K562 (cell line): ENCODE data around the gene TTLL10. TPM values are rescaled to one million over a fixed set of nuclear protein-coding genes. Genes with fewer than 3 reads are reported as not detected.

Experiments used
- AFF1 ChIP-seq, 2 experiments: fragments of 450-650 bp; IDR thresholded peaks; 2 replicates each; pipeline ENCODE4 v1.6.1; 2018; ENCODE audit warnings: mild to moderate bottlenecking in 2 of 2, low read depth in 1 of 2; ENCODE audit not compliant: partially characterized antibody in 2 of 2
- ARID2 ChIP-seq: fragments of 450-650 bp; IDR thresholded peaks from 2 replicates; pipeline ENCODE4 v1.6.1; 2017; ENCODE audit warnings: antibody characterized with exemption, mild to moderate bottlenecking
- ATF4 ChIP-seq: fragments of 450-650 bp; formaldehyde crosslinking; IDR thresholded peaks from 2 replicates; pipeline ENCODE4 v1.4.0; 2022; ENCODE audit warnings: mild to moderate bottlenecking, moderate library complexity
- CBX2 ChIP-seq: fragments of 200-600 bp; sonication (generic); IDR thresholded peaks from one replicate; pipeline ENCODE4 v1.6.1; 2012; ENCODE audit warnings: mild to moderate bottlenecking, low read length, inconsistent platforms; ENCODE audit not compliant: insufficient read depth, poor library complexity, severe bottlenecking
- CHD4 ChIP-seq: fragments of 200-600 bp; sonication (generic); IDR thresholded peaks from 3 replicates; pipeline ENCODE4 v1.6.1; 2012; ENCODE audit warnings: low read depth, mild to moderate bottlenecking, mixed read lengths, low read length, inconsistent platforms; ENCODE audit not compliant: insufficient read depth, insufficient replicate concordance, poor library complexity, severe bottlenecking
- HMBOX1 ChIP-seq: sonication (generic); IDR thresholded peaks from 2 replicates; pipeline ENCODE4 v1.6.1; 2016
- IFI16 ChIP-seq: fragments of 250-450 bp; sonication (Bioruptor Pico); IDR thresholded peaks from 2 replicates; pipeline ENCODE4 v2.1.2; 2022; ENCODE audit warnings: mild to moderate bottlenecking, inconsistent platforms
- MCM3 ChIP-seq: fragments of 450-650 bp; IDR thresholded peaks from 2 replicates; pipeline ENCODE4 v1.6.1; 2016
- NR2C2 ChIP-seq, 2 experiments: fragments of 200-800 bp in 1 of 2; sonication (Bioruptor generic) in 1 of 2; sonication (generic) in 1 of 2; formaldehyde crosslinking in 1 of 2; IDR thresholded peaks; 2 replicates each; pipeline versions ENCODE4 v1.6.1 to v1.8.0; 2016 to 2022; ENCODE audit warnings: mild to moderate bottlenecking in 1 of 2, missing compliant biosample characterization in 1 of 2, missing genetic modification characterization in 1 of 2, missing genetic modification reagents in 1 of 2
- PHF8 ChIP-seq: fragments of 200-600 bp; sonication (generic); IDR thresholded peaks from 2 replicates; pipeline ENCODE4 v1.6.1; 2012; ENCODE audit warnings: mixed run types, mild to moderate bottlenecking, inconsistent platforms, low read length, moderate library complexity, borderline replicate concordance
- RBM25 ChIP-seq: fragments of 200-400 bp; formaldehyde crosslinking; IDR thresholded peaks from 2 replicates; pipeline ENCODE4 v1.6.1; 2018; ENCODE audit warnings: low read length, low read depth, moderate library complexity; ENCODE audit not compliant: severe bottlenecking
- SIN3A ChIP-seq, 2 experiments: fragments of 150-350 bp in 1 of 2; IDR thresholded peaks; 2 replicates each; pipeline ENCODE4 v1.6.1; 2011 to 2016; ENCODE audit warnings: borderline replicate concordance in 2 of 2, low read depth in 2 of 2, low read length in 2 of 2, mild to moderate bottlenecking in 2 of 2, moderate library complexity in 2 of 2; ENCODE audit not compliant: control insufficient read depth in 1 of 2
- SREBF2 ChIP-seq: sonication (generic); formaldehyde crosslinking; IDR thresholded peaks from 2 replicates; pipeline ENCODE4 v1.4.0; 2020; ENCODE audit warnings: mild to moderate bottlenecking, missing genetic modification reagents
- TSHZ1 ChIP-seq: fragments of 250-450 bp; sonication (Bioruptor Pico); IDR thresholded peaks from 2 replicates; pipeline ENCODE4 v1.4.0; 2020; ENCODE audit warnings: mild to moderate bottlenecking, moderate library complexity
- XRCC3 ChIP-seq: fragments of 450-650 bp; IDR thresholded peaks from 2 replicates; pipeline ENCODE4 v1.6.1; 2017; ENCODE audit warnings: mild to moderate bottlenecking, moderate library complexity
- ZNF143 ChIP-seq: sonication (generic); formaldehyde crosslinking; IDR thresholded peaks from 2 replicates; pipeline ENCODE4 v1.9.0; 2022; ENCODE audit warnings: mild to moderate bottlenecking, missing genetic modification reagents
- polyA plus RNA-seq, 8 experiments: library from polyadenylated mRNA; depleted of rRNA in 4 of 8; stranded (reverse) in 5 of 8; unstranded in 3 of 8; fragments of >200 nt; fragmentation: Nextera tagmentation in 2 of 8; fragmentation: Illumina TruSeq in 1 of 8; extraction: Ambion mirVana in 2 of 8; extraction: Trizol in 1 of 8; gene quantifications; 2 replicates each; pipeline versions ENCODE4 v1.2.1 to v1.2.3, GENCODE V29; 2011 to 2014; ENCODE audit warnings: inconsistent platforms in 1 of 8, missing spikeins in 1 of 8
- total RNA-seq, 7 experiments: library from RNA; depleted of rRNA in 6 of 7; stranded (reverse); fragments of >200 nt in 6 of 7; fragmentation: Illumina TruSeq in 2 of 7; extraction: Trizol in 2 of 7; gene quantifications; 2 replicates each; pipeline versions ENCODE4 v1.2.1 to v1.2.3, GENCODE V29; 2011 to 2021; ENCODE audit warnings: low replicate concordance in 1 of 7

The TTLL10 gene
- total and polyA plus RNA-seq, 9 of the 15 experiments (the other 6 are each of a cell fraction or from before 2014, with no cell fraction given) = not detected

GRCh38 chr1:1157426-1157913 is 16.2 kb upstream of the TTLL10 start (continued):
- TF ChIP-seq ATF4 (CRISPR knock-in tag) (no peak), SIN3A (IDR thresholded peaks at IDR 0.05; ENCODE audit: borderline replicate concordance in 2 of 2, control insufficient read depth in 1 of 2, low read depth in 2 of 2, low read length in 2 of 2) (0 out of 4 replicates have a peak, but pooled peaks have one; percentile 21 to 31), TSHZ1 (CRISPR knock-in tag) (no peak), HMBOX1 (no peak), XRCC3 (no peak), MCM3 (no peak), IFI16 (CRISPR knock-in tag) (peak; percentile 12; the same call in 1 of the 2 replicates), AFF1 (IDR thresholded peaks at IDR 0.05; ENCODE audit: low read depth in 1 of 2, partially characterized antibody in 2 of 2) (no peak), NR2C2 (CRISPR knock-in tag; IDR thresholded peaks at IDR 0.05) (no peak), NR2C2 (tag; IDR thresholded peaks at IDR 0.05) (peak; percentile 63), SREBF2 (CRISPR knock-in tag) (no peak), CHD4 (no peak), RBM25 (no peak), CBX2 (no peak), ARID2 (no peak), PHF8 (peak; percentile 88), ZNF143 (CRISPR knock-in tag) (no peak)
